ENCODE data around the gene DLX3. TPM values are rescaled to one million over a fixed set of nuclear protein-coding genes. Genes with fewer than 3 reads are reported as not detected.

Gene DLX3
- polyA plus RNA-seq, 6 donors from 2014 or later: not detected

DNA sequence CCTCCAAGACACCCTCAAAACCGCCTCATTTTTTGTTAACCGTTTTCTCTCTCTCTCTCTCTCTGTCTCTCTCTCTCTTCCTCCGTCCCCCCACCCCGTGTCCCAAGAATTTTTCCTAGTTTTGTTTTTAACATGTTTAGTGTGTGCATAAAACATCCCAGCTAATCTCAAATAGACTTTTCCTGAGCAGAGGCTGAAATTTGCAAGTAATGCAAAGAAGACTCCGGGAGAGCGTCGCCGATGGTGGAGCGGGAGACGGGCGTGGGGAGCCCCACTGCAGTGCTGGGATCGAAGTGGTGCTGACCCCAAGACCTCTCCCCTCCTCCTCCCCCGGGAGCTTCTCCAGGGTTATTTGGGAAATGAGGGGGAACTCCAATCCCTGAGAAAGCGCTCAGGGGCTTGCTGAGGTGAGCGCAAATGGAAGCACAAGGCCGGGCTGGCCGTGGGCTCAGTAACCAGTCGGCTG, 30.7 kb downstream of the DLX3 start:
- ATAC-seq (ENCODE audit: low read depth in 2 of 2) (no peak), DNase-seq (no peak)
- peaks cover 0 to 23% of the 10 kb centered on the region in 2 donors for H3K36me3 Mint-ChIP-seq
- H3K27me3 Mint-ChIP-seq: peaks cover 68 to 92% (median 83%) of the 10 kb centered on the region in 3 donors
- H3K4me1 Mint-ChIP-seq: peaks cover 31 to 39% (median 37%) of the 10 kb centered on the region in 3 donors
- peak overlapping the region in 2 of 6 donors; percentile 89 to 95 for H3K27ac Mint-ChIP-seq
- peak overlapping the region in 6 of 8 donors; percentile 54 to 79 (median 70) for H3K4me3 Mint-ChIP-seq
- peaks cover 0 to 15% (median 8%) of the 10 kb centered on the region in 7 donors for H3K9me3 Mint-ChIP-seq

DNA sequence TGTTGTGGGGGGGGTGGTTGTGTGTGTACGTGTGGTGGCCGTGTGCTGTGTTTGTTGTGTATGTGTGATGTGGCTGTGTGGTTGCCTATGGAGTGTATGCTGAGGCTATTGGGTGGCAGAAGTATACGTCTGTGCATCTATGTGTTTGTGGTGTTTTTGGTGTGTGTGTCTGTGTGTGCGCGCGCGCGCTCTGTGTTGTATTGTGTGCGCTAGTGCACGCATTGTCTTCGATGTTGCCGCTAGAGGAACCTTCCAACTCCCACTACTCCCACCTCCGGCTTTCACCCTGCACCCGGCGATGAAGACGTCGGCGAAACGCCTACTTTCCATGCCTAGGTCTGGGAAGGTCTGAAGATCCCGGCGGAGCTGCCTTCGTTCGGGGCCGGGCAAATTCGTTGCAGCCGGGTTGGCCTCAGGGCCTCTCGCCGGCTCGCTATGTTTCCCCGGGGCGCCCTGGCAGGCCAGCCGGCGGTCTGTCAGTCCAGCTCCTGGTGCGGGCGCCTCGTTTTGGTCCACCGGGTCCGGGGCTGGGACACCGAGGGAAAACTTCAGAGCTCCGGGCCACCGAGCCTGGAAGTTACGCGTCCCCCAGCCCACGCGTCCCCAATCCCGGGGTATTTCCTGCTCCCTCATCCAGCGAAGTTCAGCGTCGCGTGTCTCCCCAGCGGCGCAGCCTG, 31.3 kb downstream of the DLX3 start:
- no peak for DNase-seq
- peaks cover 0 to 23% of the 10 kb centered on the region in 2 donors for H3K36me3 Mint-ChIP-seq
- peaks cover 0 to 15% (median 8%) of the 10 kb centered on the region in 7 donors for H3K9me3 Mint-ChIP-seq
- peak overlapping the region in 5 of 6 donors; percentile 32 to 95 (median 89) for H3K27ac Mint-ChIP-seq
- H3K27me3 Mint-ChIP-seq: peaks cover 66 to 90% (median 80%) of the 10 kb centered on the region in 3 donors
- H3K4me3 Mint-ChIP-seq: peak overlapping the region in 7 of 8 donors; percentile 44 to 79 (median 70)
- ATAC-seq (ENCODE audit: low read depth in 2 of 2): no peak
- H3K4me1 Mint-ChIP-seq: peaks cover 29 to 35% (median 33%) of the 10 kb centered on the region in 3 donors

DNA sequence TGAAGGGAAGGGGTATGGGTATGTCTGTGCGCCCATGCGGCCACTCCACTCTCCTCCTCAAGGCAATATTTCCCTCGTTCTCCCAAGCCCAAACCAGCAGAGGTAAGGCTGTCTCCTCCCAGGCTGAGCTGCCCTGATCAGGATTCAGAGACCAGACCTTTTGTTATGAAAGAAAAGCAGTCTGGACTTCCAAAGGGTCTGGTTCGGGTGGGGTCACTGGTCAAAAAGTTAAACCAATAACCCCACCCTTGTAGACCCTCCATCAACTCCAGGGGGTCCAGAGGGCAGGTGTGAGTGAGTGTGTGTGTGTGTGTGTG, 31.8 kb downstream of the DLX3 start:
- peaks cover 65 to 88% (median 80%) of the 10 kb centered on the region in 3 donors for H3K27me3 Mint-ChIP-seq
- H3K4me3 Mint-ChIP-seq: peak overlapping the region in 5 of 8 donors; percentile 41 to 76 (median 54)
- H3K27ac Mint-ChIP-seq: peak overlapping the region in 4 of 6 donors; percentile 51 to 92 (median 60)
- H3K9me3 Mint-ChIP-seq: peaks cover 0 to 15% (median 8%) of the 10 kb centered on the region in 7 donors
- DNase-seq: no peak
- H3K36me3 Mint-ChIP-seq: peaks cover 0 to 23% of the 10 kb centered on the region in 2 donors
- H3K4me1 Mint-ChIP-seq: peaks cover 29 to 34% (median 33%) of the 10 kb centered on the region in 3 donors
- ATAC-seq (ENCODE audit: low read depth in 2 of 2): no peak

DNA sequence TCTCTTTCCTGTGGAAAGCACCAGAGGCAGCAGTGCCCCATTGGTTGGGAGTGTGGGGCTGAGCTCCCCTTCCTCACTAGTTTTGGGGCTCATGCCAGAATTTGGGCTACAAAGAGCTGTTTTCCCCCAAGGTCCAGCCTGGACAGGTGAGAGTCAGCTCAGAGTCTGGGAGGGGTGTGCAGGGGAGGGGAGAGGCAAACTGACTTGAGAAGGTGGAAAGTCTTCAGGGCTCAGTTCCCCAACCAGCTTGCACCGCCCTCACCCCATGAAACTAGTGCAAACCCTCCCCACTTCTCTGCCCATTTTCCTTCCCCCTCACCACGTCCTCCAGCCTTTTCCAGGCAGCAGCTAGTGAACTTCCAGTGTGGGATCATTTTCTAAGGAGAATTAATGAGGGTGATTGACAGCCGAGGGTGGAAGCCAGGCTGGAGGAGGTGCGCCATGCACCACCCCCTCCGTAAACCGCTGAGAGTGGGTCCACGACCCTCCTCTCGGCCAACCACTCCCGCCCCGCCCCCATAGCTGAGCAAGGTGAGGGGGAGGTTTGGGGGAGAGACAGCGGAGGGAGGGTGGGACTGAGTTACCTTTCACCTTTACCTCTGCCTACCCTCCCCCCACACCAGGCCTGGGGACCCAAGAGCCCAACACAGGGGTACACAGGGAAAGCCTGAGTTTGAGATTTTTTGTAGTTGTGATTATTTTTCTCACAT, 32.3 kb downstream of the DLX3 start:
- DNase-seq (no peak), ATAC-seq (ENCODE audit: low read depth in 2 of 2) (no peak)
- peaks cover 0 to 15% (median 8%) of the 10 kb centered on the region in 7 donors for H3K9me3 Mint-ChIP-seq
- peaks cover 0 to 21% of the 10 kb centered on the region in 2 donors for H3K36me3 Mint-ChIP-seq
- H3K4me1 Mint-ChIP-seq: peaks cover 29 to 33% (median 29%) of the 10 kb centered on the region in 3 donors
- H3K27ac Mint-ChIP-seq: peak overlapping the region in 2 of 6 donors; percentile 51 to 53
- peak overlapping the region in 2 of 8 donors; percentile 5 to 72 for H3K4me3 Mint-ChIP-seq
- H3K27me3 Mint-ChIP-seq: peaks cover 60 to 83% (median 78%) of the 10 kb centered on the region in 3 donors

GRCh38 chr17:49959183-49959935, 35.7 kb downstream of the DLX3 start:
- peaks cover 44 to 68% (median 52%) of the 10 kb centered on the region in 3 donors for H3K27me3 Mint-ChIP-seq
- ATAC-seq (ENCODE audit: low read depth in 2 of 2) (no peak), DNase-seq (no peak)
- H3K9me3 Mint-ChIP-seq: peaks cover 0 to 9% (median 2%) of the 10 kb centered on the region in 7 donors
- H3K4me3 Mint-ChIP-seq: no peak overlapping the region
- peaks cover 10 to 13% (median 13%) of the 10 kb centered on the region in 3 donors for H3K4me1 Mint-ChIP-seq
- H3K27ac Mint-ChIP-seq: no peak overlapping the region
- H3K36me3 Mint-ChIP-seq: peaks cover 0 to 12% of the 10 kb centered on the region in 2 donors

GRCh38 chr17:49958723-49959122, 36.3 kb downstream of the DLX3 start:
- H3K27ac Mint-ChIP-seq: no peak overlapping the region
- H3K4me3 Mint-ChIP-seq: no peak overlapping the region
- H3K27me3 Mint-ChIP-seq: peaks cover 46 to 68% (median 52%) of the 10 kb centered on the region in 3 donors
- ATAC-seq (ENCODE audit: low read depth in 2 of 2): no peak
- H3K36me3 Mint-ChIP-seq: peaks cover 0 to 5% of the 10 kb centered on the region in 2 donors
- peaks cover 6 to 7% (median 7%) of the 10 kb centered on the region in 3 donors for H3K4me1 Mint-ChIP-seq
- no peak for DNase-seq
- H3K9me3 Mint-ChIP-seq: peaks cover 0 to 6% (median 0%) of the 10 kb centered on the region in 7 donors

DNA sequence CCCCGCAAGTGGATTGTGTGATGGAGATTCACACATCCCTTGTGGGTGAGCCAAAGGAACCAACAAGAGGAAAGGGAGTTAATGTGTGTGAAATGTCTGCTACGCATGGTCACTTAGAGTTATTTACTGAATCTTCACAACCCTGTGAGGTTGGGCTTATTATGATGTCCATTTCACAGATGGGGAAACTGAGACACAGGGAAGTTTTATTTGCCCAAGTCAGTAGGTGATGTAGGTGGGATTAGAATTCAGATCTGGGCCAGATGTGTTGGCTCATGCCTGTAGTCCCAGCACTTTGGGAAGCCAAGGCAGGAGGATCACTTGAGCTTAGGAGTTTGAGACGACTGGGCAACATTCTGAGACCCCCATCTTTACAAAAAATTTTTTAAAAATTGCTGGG, 37.7 kb downstream of the DLX3 start:
- Mint-ChIP-seq H3K4me3 (no peak overlapping the region), H3K9me3 (no peaks in the 10 kb centered on the region), H3K36me3 (no peaks in the 10 kb centered on the region), H3K27ac (no peak overlapping the region), H3K27me3 (peaks cover 49 to 68% (median 52%) of the 10 kb centered on the region in 3 donors), H3K4me1 (no peaks in the 10 kb centered on the region)
- ATAC-seq (ENCODE audit: low read depth in 2 of 2): no peak
- DNase-seq: no peak

DNA sequence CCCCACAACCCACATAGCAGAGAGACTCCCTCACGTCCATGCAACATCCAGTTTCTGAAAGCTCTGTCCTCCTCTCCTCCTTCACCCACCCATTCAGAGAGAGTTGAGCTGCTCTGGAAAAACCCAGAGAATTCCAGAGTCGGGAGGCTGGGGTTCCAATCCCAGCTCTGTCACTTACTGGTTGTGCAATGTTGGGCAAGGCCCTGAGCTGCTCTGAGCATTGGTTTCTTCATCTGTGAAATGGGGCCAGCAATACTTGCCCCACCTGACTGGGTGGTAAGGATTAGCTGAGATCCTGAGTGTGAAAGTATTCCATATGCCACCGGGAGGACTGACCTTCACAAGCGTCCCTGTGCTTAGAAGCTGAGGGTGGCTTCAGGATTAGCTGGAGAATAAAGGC, 38.2 kb downstream of the DLX3 start:
- no peak for DNase-seq
- Mint-ChIP-seq H3K4me3 (no peak overlapping the region), H3K36me3 (no peaks in the 10 kb centered on the region), H3K27ac (no peak overlapping the region), H3K9me3 (no peaks in the 10 kb centered on the region), H3K4me1 (no peaks in the 10 kb centered on the region), H3K27me3 (peaks cover 51 to 68% (median 53%) of the 10 kb centered on the region in 3 donors)
- ATAC-seq (ENCODE audit: low read depth in 2 of 2): no peak

DNA sequence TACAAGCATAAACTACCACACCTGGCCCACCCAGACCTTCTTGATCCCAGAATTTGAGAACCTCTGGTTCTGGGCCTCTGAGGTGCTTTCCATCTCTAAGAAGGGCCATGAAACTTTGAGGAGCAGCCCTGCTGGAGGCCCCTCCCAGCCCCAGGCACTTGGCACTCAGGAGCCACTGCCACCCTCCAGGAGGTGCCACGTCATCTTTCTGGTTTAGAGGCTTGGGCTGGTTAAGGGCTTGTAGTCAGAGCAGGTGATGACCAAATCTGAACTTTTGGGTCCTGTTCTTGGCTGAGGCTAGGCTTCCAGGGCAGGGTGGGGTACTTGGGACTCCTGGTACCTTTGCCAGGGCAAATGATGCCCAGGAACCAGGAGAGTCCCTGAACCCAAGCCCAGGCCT, 39.9 kb downstream of the DLX3 start:
- Mint-ChIP-seq H3K27me3 (peaks cover 44 to 73% (median 55%) of the 10 kb centered on the region in 3 donors), H3K27ac (no peak overlapping the region), H3K36me3 (no peaks in the 10 kb centered on the region), H3K4me1 (no peaks in the 10 kb centered on the region), H3K9me3 (no peaks in the 10 kb centered on the region), H3K4me3 (peak overlapping the region in 1 of 8 donors; percentile 10)
- DNase-seq (no peak), ATAC-seq (ENCODE audit: low read depth in 2 of 2) (no peak)

- DNase-seq: no peak
- no peak overlapping the region for H3K27ac Mint-ChIP-seq
- H3K27me3 Mint-ChIP-seq: peaks cover 52 to 79% (median 67%) of the 10 kb centered on the region in 3 donors
- H3K36me3 Mint-ChIP-seq: no peaks in the 10 kb centered on the region
- peaks cover 0 to 2% (median 0%) of the 10 kb centered on the region in 7 donors for H3K9me3 Mint-ChIP-seq
- ATAC-seq (ENCODE audit: low read depth in 2 of 2): no peak
- H3K4me1 Mint-ChIP-seq: no peaks in the 10 kb centered on the region
- no peak overlapping the region for H3K4me3 Mint-ChIP-seq
These were observed 42.0 kb downstream of the DLX3 start for GRCh38 chr17:49952912-49953497.

GRCh38 chr17:49952209-49952911, 42.7 kb downstream of the DLX3 start:
- H3K27me3 Mint-ChIP-seq: peaks cover 54 to 77% (median 69%) of the 10 kb centered on the region in 3 donors
- H3K36me3 Mint-ChIP-seq: no peaks in the 10 kb centered on the region
- ATAC-seq (ENCODE audit: low read depth in 2 of 2): peak; percentile 67 to 76
- peak overlapping the region in 1 of 8 donors; percentile 47 for H3K4me3 Mint-ChIP-seq
- DNase-seq: peak; percentile 38
- H3K27ac Mint-ChIP-seq: peak overlapping the region in 1 of 6 donors; percentile 65
- H3K4me1 Mint-ChIP-seq: no peaks in the 10 kb centered on the region
- H3K9me3 Mint-ChIP-seq: peaks cover 0 to 2% (median 0%) of the 10 kb centered on the region in 7 donors

GRCh38 chr17:49951362-49952082, 43.5 kb downstream of the DLX3 start:
- Mint-ChIP-seq H3K27me3 (peaks cover 49 to 69% (median 68%) of the 10 kb centered on the region in 3 donors), H3K27ac (no peak overlapping the region), H3K4me1 (no peaks in the 10 kb centered on the region), H3K36me3 (no peaks in the 10 kb centered on the region), H3K4me3 (peak overlapping the region in 2 of 8 donors; percentile 41 to 61), H3K9me3 (peaks cover 0 to 2% (median 0%) of the 10 kb centered on the region in 7 donors)
- DNase-seq (no peak), ATAC-seq (ENCODE audit: low read depth in 2 of 2) (no peak)

All from naive B cell (primary cell).